DOHH2 (cell line): ENCODE measurements around the gene SH3PXD2A.

Source experiments
- EZH2phosphoT487 ChIP-seq: fragments of 200-600 bp; sonication (generic); IDR thresholded peaks from 2 replicates; pipeline ENCODE4 v1.6.1; 2017; ENCODE audit warnings: borderline replicate concordance, mild to moderate bottlenecking, antibody characterized with exemption, low read length, moderate library complexity, mixed read lengths
- TF ChIP-seq, protein P1 (sequence below): fragments of 200-600 bp; sonication (generic); IDR thresholded peaks from one replicate; pipeline ENCODE4 v1.5.1; 2014; ENCODE audit warnings: antibody characterized with exemption, mild to moderate bottlenecking, low read depth, low read length; ENCODE audit not compliant: poor library complexity, severe bottlenecking

DNA sequence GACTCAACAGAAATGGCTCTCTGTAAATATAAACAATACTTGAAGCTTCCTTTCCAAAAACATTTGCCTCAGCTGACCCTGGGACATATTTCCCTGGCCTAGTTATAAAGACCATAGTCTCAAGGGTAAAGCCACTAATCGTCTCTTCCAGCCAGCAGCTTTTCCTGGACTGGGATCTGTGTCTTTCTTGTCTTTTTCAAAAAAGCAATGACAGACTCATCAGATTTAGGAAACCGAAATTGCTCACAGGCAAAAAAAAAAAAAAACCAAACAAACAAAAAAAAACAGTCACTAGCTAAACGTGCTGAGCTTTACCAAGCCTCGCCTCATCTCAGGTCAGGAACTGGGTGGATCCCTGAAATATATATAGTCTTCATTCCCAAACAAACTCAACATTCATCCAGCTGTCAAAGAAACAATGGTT lies 39.1 kb upstream of the SH3PXD2A start:
- TF ChIP-seq, protein P1, sequence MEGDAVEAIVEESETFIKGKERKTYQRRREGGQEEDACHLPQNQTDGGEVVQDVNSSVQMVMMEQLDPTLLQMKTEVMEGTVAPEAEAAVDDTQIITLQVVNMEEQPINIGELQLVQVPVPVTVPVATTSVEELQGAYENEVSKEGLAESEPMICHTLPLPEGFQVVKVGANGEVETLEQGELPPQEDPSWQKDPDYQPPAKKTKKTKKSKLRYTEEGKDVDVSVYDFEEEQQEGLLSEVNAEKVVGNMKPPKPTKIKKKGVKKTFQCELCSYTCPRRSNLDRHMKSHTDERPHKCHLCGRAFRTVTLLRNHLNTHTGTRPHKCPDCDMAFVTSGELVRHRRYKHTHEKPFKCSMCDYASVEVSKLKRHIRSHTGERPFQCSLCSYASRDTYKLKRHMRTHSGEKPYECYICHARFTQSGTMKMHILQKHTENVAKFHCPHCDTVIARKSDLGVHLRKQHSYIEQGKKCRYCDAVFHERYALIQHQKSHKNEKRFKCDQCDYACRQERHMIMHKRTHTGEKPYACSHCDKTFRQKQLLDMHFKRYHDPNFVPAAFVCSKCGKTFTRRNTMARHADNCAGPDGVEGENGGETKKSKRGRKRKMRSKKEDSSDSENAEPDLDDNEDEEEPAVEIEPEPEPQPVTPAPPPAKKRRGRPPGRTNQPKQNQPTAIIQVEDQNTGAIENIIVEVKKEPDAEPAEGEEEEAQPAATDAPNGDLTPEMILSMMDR, result no peak
- no peak for TF ChIP-seq EZH2phosphoT487
